Stimulated activated CD8-positive, alpha-beta memory T cell treated with anti-CD3 and anti-CD28 coated beads, Interleukin-7, amount 100 ng/mL, for 1 hour (primary cell): ENCODE measurements around the gene CTAG1A.
"Not testable (repeated sequence)": the region's sequence is repeated elsewhere in the genome, so short reads cannot be mapped to it uniquely, and the experiment has no call there.

Experiments used
- DNase-seq, 2 donors: peaks; one replicate each; pipeline ENCODE4 v3.0.0-alpha.2; 2020; ENCODE audit warnings: low read depth in 2 of 2

CTAG1A gene

GRCh38 chrX:154584585-154585183 is at the start of gene CTAG1A:
Gene CTAG1A, plus strand, starts transcription at chrX:154585133. Its CDS starts 74 bp downstream, at chrX:154585207.
- not testable (repeated sequence) for DNase-seq

GRCh38 chrX:154535892-154536291 is 49.0 kb upstream of the CTAG1A start:
- DNase-seq = no peak

GRCh38 chrX:154539077-154539476 is 45.9 kb upstream of the CTAG1A start:
- DNase-seq = no peak

- DNase-seq = not testable (repeated sequence)
These were observed 44.6 kb upstream of the CTAG1A start for GRCh38 chrX:154540365-154540764.

GRCh38 chrX:154540897-154541535 is 43.9 kb upstream of the CTAG1A start:
- no peak for DNase-seq

- no peak for DNase-seq
These were observed 43.4 kb upstream of the CTAG1A start for GRCh38 chrX:154541589-154541895.

GRCh38 chrX:154541896-154542722 is 42.8 kb upstream of the CTAG1A start:
- DNase-seq = no peak

GRCh38 chrX:154542723-154543424 is 42.1 kb upstream of the CTAG1A start:
- no peak for DNase-seq

GRCh38 chrX:154545673-154546274 is 39.2 kb upstream of the CTAG1A start:
- no peak for DNase-seq

GRCh38 chrX:154546354-154547244 is 38.3 kb upstream of the CTAG1A start, which contains the start of gene G6PD:
Gene G6PD, minus strand, starts transcription at chrX:154546846. Its CDS starts 691 bp downstream, at chrX:154546155.
- DNase-seq = peak; percentile 59 to 66

GRCh38 chrX:154547245-154548027 is 37.5 kb upstream of the CTAG1A start, which contains the start of gene IKBKG:
Gene IKBKG, plus strand, starts transcription at chrX:154547620. Its CDS starts 4,383 bp downstream, at chrX:154552003.
- peak; percentile 71 to 72 for DNase-seq

- DNase-seq = no peak
These were observed 37.0 kb upstream of the CTAG1A start for GRCh38 chrX:154548028-154548316.

GRCh38 chrX:154549766-154550165 is 35.2 kb upstream of the CTAG1A start:
- DNase-seq = no peak

- DNase-seq = not testable (repeated sequence)
These were observed 32.7 kb upstream of the CTAG1A start for GRCh38 chrX:154552112-154552806.

GRCh38 chrX:154558060-154558690 is 26.8 kb upstream of the CTAG1A start:
- not testable (repeated sequence) for DNase-seq

- not testable (repeated sequence) for DNase-seq
These were observed 26.0 kb upstream of the CTAG1A start for GRCh38 chrX:154558896-154559295.

- not testable (repeated sequence) for DNase-seq
These were observed 24.6 kb upstream of the CTAG1A start for GRCh38 chrX:154560326-154560725.

GRCh38 chrX:154562295-154562694 is 22.6 kb upstream of the CTAG1A start:
- DNase-seq = not testable (repeated sequence)

GRCh38 chrX:154570361-154570760 is 14.6 kb upstream of the CTAG1A start:
- not testable (repeated sequence) for DNase-seq
